Measurements from ENCODE around the gene CLCA4. TPM values are rescaled to one million over a fixed set of nuclear protein-coding genes. Genes with fewer than 3 reads are reported as not detected.
A peak's percentile ranks its signal among the peaks of the same experiment; 100 is the strongest.
"Not testable (repeated sequence)": the region's sequence is repeated elsewhere in the genome, so short reads cannot be mapped to it uniquely, and the experiment has no call there.

CLCA4 gene
- total RNA-seq, 1 donor from 2014 or later, result not detected

DNA sequence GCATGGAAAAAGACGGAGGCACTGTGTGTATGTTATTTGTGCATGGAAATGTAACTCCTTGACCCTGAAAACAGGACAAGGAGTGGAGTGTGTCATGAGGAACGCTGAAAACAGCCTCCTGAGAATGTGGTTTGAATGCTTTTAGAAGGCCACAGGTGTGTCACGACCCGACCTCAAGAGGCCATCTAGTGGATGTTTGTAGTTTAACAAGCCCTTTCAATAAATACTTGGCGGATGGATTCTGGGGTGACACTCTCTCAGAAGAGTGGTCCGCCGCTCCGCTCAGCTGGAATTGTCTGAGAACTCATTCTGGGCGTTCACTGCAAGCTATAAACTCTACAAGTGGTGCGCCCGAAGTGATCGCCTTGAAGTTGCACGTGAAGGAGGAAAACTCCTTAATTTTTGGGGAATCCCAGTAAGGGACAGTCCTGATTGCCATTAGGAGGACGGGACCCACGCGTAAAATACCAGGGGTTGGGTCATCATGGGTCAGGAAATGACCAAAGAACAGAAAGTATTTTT is 44.7 kb upstream of the CLCA4 start:
- DNase-seq (ENCODE audit: low spot score); H3K27ac Mint-ChIP-seq (ENCODE audit: unreplicated experiment); H3K27me3 Mint-ChIP-seq (ENCODE audit: low read depth); H3K9me3 Mint-ChIP-seq (ENCODE audit: low read depth); H3K36me3 Mint-ChIP-seq (ENCODE audit: low read depth): not testable (repeated sequence)
- peak overlapping the region; percentile 16 for H3K4me3 Mint-ChIP-seq (ENCODE audit: unreplicated experiment)
- H3K4me1 Mint-ChIP-seq (ENCODE audit: low read depth), result peaks cover 18% of the 10 kb centered on the region
- TF ChIP-seq, protein P1, sequence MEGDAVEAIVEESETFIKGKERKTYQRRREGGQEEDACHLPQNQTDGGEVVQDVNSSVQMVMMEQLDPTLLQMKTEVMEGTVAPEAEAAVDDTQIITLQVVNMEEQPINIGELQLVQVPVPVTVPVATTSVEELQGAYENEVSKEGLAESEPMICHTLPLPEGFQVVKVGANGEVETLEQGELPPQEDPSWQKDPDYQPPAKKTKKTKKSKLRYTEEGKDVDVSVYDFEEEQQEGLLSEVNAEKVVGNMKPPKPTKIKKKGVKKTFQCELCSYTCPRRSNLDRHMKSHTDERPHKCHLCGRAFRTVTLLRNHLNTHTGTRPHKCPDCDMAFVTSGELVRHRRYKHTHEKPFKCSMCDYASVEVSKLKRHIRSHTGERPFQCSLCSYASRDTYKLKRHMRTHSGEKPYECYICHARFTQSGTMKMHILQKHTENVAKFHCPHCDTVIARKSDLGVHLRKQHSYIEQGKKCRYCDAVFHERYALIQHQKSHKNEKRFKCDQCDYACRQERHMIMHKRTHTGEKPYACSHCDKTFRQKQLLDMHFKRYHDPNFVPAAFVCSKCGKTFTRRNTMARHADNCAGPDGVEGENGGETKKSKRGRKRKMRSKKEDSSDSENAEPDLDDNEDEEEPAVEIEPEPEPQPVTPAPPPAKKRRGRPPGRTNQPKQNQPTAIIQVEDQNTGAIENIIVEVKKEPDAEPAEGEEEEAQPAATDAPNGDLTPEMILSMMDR (IDR thresholded peaks at IDR 0.05), result peak; percentile 71

DNA sequence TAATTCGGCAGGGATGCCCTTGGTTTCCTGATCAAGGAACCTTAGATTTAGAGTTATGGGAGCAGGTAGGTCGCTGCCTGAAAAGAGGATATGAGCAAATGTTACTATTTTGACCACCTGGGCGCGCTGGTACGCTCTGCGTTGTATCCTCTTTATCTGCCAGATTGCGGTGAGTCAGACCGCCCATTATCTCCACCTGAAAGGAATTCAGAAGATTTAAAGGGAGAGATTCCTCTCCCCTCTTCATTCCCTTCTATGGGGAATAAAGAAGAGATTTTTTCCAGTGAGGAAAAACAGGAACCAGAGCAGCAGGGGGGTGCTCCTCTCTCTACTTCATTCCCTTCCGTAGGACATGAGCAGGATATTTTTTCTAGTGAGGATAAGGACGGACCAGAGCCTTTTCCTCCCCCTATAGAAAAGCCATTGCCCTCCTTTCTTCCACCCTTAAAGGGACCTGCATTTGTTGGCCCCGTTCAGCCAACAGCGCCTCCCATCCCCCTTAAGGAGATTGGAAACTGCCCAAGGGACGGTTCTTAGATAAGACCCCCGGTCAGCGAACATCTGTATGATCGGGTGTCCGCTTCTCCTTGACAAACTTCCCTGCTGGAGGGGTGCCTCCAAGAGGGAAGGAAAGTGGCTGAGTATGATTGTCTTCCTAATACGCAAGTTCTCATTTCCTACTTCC is 44.0 kb upstream of the CLCA4 start:
- H3K4me3 Mint-ChIP-seq (ENCODE audit: unreplicated experiment), result no peak overlapping the region
- no peak for DNase-seq (ENCODE audit: low spot score)
- H3K27ac Mint-ChIP-seq (ENCODE audit: unreplicated experiment), result no peak overlapping the region

DNA sequence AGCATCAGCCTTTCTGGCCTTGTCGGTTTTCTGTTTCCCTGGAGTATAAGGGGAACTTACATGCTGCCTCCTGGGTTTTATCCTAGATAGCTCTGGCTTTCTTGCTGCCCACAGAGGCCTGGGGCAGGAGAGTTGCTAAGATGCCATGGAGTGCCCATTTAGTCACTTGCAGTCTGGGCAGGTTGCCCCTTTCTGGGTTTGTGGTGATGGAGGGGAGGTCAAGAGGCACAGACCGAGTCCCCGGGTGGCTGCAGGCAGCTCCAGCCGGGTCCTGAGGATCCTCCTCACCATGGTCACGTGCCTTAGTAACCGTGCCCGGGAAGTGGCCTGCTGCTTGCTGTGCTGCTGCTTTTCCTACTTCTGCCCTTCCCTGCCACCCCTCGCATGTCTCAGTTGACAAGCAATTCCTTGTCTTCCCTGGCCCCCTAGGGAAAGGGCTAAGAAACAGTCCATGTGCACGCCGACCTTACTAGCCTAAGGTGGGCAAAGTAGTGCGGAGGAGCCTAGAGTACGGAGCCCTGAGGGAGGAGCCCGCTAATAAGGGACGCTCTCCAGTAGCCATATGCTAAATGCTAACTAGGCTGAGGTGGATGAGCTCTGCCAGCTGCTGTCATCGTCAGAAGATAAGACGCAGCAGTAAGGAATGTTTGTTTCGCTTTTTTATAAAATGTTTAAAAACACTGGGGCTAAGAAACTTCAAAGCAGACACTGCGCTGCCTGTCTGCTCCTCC is 43.3 kb upstream of the CLCA4 start:
- no peak for DNase-seq (ENCODE audit: low spot score)
- Mint-ChIP-seq H3K4me3 (ENCODE audit: unreplicated experiment) (peak overlapping the region; percentile 66), H3K27ac (ENCODE audit: unreplicated experiment) (no peak overlapping the region)

More for the DNA sequence above, 44.0 kb upstream of the CLCA4 start:
- H3K4me1 Mint-ChIP-seq (ENCODE audit: low read depth), result peaks cover 18% of the 10 kb centered on the region
- H3K9me3 Mint-ChIP-seq (ENCODE audit: low read depth), result no peaks in the 10 kb centered on the region
- no peaks in the 10 kb centered on the region for H3K27me3 Mint-ChIP-seq (ENCODE audit: low read depth)
- no peaks in the 10 kb centered on the region for H3K36me3 Mint-ChIP-seq (ENCODE audit: low read depth)
- TF ChIP-seq, protein P1 (IDR thresholded peaks at IDR 0.05), result no peak

DNA sequence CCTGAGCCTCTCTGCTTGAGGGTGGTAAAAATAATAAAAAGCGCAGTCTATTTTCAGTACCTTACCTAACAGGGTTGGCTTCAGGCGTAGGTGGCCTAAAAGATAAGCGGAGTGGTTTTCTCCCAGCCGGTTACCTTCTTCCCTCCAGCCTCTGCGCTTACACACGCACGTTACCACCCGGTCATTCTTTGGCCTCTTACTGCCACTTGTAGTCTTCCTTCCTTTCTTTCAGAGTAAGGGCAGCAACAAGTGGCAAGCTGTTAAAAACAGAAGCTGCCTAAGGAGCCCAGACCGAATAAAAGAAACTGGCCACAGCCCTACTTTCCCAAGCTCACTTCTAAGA is 42.8 kb upstream of the CLCA4 start:
- DNase-seq (ENCODE audit: low spot score), result no peak
- TF ChIP-seq, protein P1 (IDR thresholded peaks at IDR 0.05), result no peak
- H3K4me1 Mint-ChIP-seq (ENCODE audit: low read depth), result peaks cover 18% of the 10 kb centered on the region
- H3K4me3 Mint-ChIP-seq (ENCODE audit: unreplicated experiment), result no peak overlapping the region
- H3K27ac Mint-ChIP-seq (ENCODE audit: unreplicated experiment), result no peak overlapping the region
- no peaks in the 10 kb centered on the region for H3K27me3 Mint-ChIP-seq (ENCODE audit: low read depth)
- H3K36me3 Mint-ChIP-seq (ENCODE audit: low read depth), result no peaks in the 10 kb centered on the region
- H3K9me3 Mint-ChIP-seq (ENCODE audit: low read depth), result no peaks in the 10 kb centered on the region

More for the DNA sequence above, 43.3 kb upstream of the CLCA4 start:
- Mint-ChIP-seq H3K4me1 (ENCODE audit: low read depth) (peaks cover 18% of the 10 kb centered on the region), H3K27me3 (ENCODE audit: low read depth) (no peaks in the 10 kb centered on the region), H3K9me3 (ENCODE audit: low read depth) (no peaks in the 10 kb centered on the region), H3K36me3 (ENCODE audit: low read depth) (no peaks in the 10 kb centered on the region)
- TF ChIP-seq, protein P1 (IDR thresholded peaks at IDR 0.05), result no peak

DNA sequence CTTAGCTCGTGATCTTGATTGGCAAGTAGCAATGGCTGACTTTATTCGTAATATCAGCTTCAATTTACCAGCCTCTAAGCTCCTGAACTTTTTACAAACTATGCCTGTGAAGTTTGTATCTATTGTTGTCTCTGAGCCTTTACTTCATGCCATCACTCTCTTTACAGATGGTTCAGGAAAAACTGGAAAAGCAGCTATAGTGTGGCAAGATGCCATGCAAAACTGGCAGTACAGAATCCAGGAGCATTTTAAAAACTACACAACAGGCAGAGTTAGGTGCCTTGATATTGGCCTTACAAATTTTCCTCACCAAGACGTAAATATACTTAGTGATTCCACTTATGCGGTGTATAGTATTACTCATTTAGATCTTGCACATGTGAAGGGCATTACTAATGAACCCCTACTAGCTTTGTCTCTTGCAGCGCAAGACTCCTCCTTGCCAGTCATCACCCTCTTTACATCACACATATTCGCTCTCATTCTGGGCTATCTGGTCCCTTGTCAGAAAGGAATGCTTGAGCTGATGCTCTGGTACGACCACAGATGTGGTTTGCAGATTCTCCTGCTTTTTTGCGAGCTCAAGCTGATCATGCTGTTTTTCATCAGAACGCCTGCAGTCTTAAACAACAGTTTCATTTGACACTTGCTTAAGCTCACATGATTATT is 41.8 kb upstream of the CLCA4 start:
- no peaks in the 10 kb centered on the region for H3K36me3 Mint-ChIP-seq (ENCODE audit: low read depth)

More for the DNA sequence above, 41.8 kb upstream of the CLCA4 start:
- no peaks in the 10 kb centered on the region for H3K9me3 Mint-ChIP-seq (ENCODE audit: low read depth)
- H3K4me3 Mint-ChIP-seq (ENCODE audit: unreplicated experiment), result no peak overlapping the region
- TF ChIP-seq, protein P1 (IDR thresholded peaks at IDR 0.05), result no peak
- peaks cover 18% of the 10 kb centered on the region for H3K4me1 Mint-ChIP-seq (ENCODE audit: low read depth)
- no peaks in the 10 kb centered on the region for H3K27me3 Mint-ChIP-seq (ENCODE audit: low read depth)
- DNase-seq (ENCODE audit: low spot score), result no peak
- no peak overlapping the region for H3K27ac Mint-ChIP-seq (ENCODE audit: unreplicated experiment)

Measured in chondrocyte (in vitro differentiated cells).